ENCODE results near the gene SAP30.

- TF ChIP-seq, protein P1, sequence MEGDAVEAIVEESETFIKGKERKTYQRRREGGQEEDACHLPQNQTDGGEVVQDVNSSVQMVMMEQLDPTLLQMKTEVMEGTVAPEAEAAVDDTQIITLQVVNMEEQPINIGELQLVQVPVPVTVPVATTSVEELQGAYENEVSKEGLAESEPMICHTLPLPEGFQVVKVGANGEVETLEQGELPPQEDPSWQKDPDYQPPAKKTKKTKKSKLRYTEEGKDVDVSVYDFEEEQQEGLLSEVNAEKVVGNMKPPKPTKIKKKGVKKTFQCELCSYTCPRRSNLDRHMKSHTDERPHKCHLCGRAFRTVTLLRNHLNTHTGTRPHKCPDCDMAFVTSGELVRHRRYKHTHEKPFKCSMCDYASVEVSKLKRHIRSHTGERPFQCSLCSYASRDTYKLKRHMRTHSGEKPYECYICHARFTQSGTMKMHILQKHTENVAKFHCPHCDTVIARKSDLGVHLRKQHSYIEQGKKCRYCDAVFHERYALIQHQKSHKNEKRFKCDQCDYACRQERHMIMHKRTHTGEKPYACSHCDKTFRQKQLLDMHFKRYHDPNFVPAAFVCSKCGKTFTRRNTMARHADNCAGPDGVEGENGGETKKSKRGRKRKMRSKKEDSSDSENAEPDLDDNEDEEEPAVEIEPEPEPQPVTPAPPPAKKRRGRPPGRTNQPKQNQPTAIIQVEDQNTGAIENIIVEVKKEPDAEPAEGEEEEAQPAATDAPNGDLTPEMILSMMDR (IDR thresholded peaks at IDR 0.05; ENCODE audit: low read length) = no peak
- TF ChIP-seq EZH2 (IDR thresholded peaks at IDR 0.05; ENCODE audit: borderline replicate concordance, low read length) = no peak
These were observed 16.0 kb downstream of the SAP30 start for GRCh38 chr4:173386751-173387150.

Measured in OCI-LY1 (cell line).